Osteoblast (primary cell): ENCODE data around the gene AFF3. TPM values are rescaled to one million over a fixed set of nuclear protein-coding genes. Genes with fewer than 3 reads are reported as not detected.

Experiments used
- DNase-seq: peaks from one replicate; pipeline ENCODE4 v3.0.0; 2011; ENCODE audit warnings: low spot score, mixed read lengths; ENCODE audit not compliant: insufficient read length; ENCODE audit errors: missing footprints
- H2AFZ ChIP-seq: 2 replicates; pipeline ENCODE4 v1.6.0; 2011; ENCODE audit warnings: mild to moderate bottlenecking, low read length
- H3K27ac ChIP-seq: 2 replicates; pipeline ENCODE4 v1.5.1; 2011; ENCODE audit warnings: mild to moderate bottlenecking, low read depth, low read length, moderate library complexity
- H3K27me3 ChIP-seq: 2 replicates; pipeline ENCODE4 v1.6.0; 2012; ENCODE audit warnings: mild to moderate bottlenecking, control low read depth, inconsistent platforms, low read length, moderate library complexity; ENCODE audit not compliant: insufficient read depth
- H3K36me3 ChIP-seq: 2 replicates; pipeline ENCODE4 v1.5.1; 2011; ENCODE audit warnings: mild to moderate bottlenecking, low read length, control low read depth, moderate library complexity; ENCODE audit not compliant: insufficient read depth
- H3K4me1 ChIP-seq: 2 replicates; pipeline ENCODE4 v1.5.1; 2011; ENCODE audit warnings: mild to moderate bottlenecking, low read length, control low read depth, moderate library complexity; ENCODE audit not compliant: insufficient read depth
- H3K4me2 ChIP-seq: 2 replicates; pipeline ENCODE4 v1.6.0; 2011; ENCODE audit warnings: mild to moderate bottlenecking, low read length; ENCODE audit not compliant: insufficient read depth
- H3K4me3 ChIP-seq: fragments of 200-600 bp; sonication (generic); 3 replicates; pipeline ENCODE4 v1.5.1; 2012; ENCODE audit warnings: mild to moderate bottlenecking, low read length, inconsistent platforms; ENCODE audit not compliant: insufficient read depth
- H3K79me2 ChIP-seq: 2 replicates; pipeline ENCODE4 v1.6.0; 2012; ENCODE audit warnings: mild to moderate bottlenecking, low read length, control low read depth, inconsistent platforms; ENCODE audit not compliant: insufficient read depth
- H3K9me3 ChIP-seq: 2 replicates; pipeline ENCODE4 v1.5.1; 2011; ENCODE audit warnings: low read depth, low read length, control low read depth
- H4K20me1 ChIP-seq: 2 replicates; pipeline ENCODE4 v1.6.0; 2012; ENCODE audit warnings: mild to moderate bottlenecking, low read length, control low read depth; ENCODE audit not compliant: insufficient read depth
- total RNA-seq: library from RNA; depleted of rRNA; stranded (reverse); fragments of >200 nt; gene quantifications from 2 replicates; pipeline ENCODE4 v1.2.3, GENCODE V29; 2012
- TF ChIP-seq, protein P1 (sequence below): IDR thresholded peaks from 2 replicates; pipeline ENCODE4 v1.5.1; 2011; ENCODE audit warnings: mild to moderate bottlenecking, low read depth, low read length, moderate library complexity; ENCODE audit errors: extremely low read depth

AFF3 gene
- total RNA-seq, 1 donor, result 4.3 TPM

DNA sequence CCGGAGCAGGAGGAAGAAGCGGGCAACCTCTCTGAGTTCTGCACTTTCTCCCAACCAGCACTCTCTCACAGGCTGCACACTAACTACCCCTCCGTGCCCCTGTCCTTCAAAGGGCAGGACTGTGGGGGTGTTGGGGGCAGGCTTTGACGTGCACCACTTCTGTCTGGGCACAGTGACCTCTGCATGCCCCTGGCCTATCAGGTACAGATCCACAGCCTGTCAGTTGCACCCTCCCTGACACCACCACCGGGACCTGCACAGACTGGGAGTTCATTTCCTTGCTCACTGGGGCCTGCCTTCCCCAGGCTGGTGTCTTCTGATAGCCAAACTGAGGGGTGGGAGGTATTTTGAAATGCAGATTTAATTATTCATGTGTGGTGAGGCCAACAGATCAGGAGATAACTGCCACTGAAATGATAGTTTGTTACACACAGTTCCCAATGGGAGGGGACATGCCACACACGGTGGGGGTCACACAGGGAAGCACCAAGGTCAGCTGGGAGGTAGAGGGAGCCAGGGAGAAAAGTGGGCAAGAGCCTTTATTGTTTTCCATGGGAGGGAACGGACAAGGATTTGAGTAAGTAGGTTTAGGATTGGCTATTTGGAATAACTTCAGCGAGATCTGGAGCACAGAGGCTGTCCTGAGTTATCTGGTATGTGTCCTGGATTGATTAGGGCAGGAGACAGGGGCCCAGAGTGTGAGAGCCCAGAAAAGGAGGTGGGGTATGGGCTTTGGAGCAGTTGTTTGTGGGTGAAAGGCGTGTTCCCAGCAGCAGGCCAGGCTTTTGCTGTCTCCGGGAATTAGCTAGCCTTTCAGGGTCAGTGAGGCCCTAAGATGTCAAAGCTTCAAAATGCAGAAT, 251.6 kb downstream of the AFF3 start:
- Histone ChIP-seq H3K27ac (no peak overlapping the region), H3K4me3 (no peak overlapping the region), H3K79me2 (no peaks in the 10 kb centered on the region), H3K4me2 (no peak overlapping the region), H3K9me3 (no peaks in the 10 kb centered on the region), H3K4me1 (no peaks in the 10 kb centered on the region), H4K20me1 (no peaks in the 10 kb centered on the region), H2AFZ (no peak overlapping the region), H3K27me3 (no peaks in the 10 kb centered on the region), H3K36me3 (no peaks in the 10 kb centered on the region)
- TF ChIP-seq, protein P1, sequence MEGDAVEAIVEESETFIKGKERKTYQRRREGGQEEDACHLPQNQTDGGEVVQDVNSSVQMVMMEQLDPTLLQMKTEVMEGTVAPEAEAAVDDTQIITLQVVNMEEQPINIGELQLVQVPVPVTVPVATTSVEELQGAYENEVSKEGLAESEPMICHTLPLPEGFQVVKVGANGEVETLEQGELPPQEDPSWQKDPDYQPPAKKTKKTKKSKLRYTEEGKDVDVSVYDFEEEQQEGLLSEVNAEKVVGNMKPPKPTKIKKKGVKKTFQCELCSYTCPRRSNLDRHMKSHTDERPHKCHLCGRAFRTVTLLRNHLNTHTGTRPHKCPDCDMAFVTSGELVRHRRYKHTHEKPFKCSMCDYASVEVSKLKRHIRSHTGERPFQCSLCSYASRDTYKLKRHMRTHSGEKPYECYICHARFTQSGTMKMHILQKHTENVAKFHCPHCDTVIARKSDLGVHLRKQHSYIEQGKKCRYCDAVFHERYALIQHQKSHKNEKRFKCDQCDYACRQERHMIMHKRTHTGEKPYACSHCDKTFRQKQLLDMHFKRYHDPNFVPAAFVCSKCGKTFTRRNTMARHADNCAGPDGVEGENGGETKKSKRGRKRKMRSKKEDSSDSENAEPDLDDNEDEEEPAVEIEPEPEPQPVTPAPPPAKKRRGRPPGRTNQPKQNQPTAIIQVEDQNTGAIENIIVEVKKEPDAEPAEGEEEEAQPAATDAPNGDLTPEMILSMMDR, result no peak
- no peak for DNase-seq

DNA sequence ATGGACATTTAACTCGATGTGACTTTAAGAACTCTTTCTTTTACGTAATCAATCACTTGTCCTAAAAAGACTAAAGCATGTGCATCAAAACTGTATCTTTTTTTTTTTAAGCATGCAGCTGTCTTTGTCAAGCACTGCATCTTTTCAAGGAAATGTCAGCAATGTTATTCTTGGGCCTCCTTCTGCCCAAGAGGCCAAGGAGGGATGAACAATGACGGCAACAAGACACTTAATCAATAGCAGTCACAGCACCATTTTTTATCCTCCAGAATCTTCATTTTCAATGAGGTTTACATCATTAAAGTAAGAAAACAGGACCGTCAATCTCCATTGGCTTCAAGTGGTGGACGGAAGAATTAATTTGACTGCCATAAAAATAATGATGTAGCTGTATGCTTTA, 253.8 kb downstream of the AFF3 start:
- Histone ChIP-seq H3K4me2 (no peak overlapping the region), H3K79me2 (no peaks in the 10 kb centered on the region), H3K27me3 (no peaks in the 10 kb centered on the region), H3K4me1 (no peaks in the 10 kb centered on the region), H3K9me3 (no peaks in the 10 kb centered on the region), H4K20me1 (no peaks in the 10 kb centered on the region), H3K4me3 (no peak overlapping the region), H2AFZ (no peak overlapping the region), H3K27ac (no peak overlapping the region), H3K36me3 (no peaks in the 10 kb centered on the region)
- no peak for DNase-seq
- TF ChIP-seq, protein P1, result no peak

DNA sequence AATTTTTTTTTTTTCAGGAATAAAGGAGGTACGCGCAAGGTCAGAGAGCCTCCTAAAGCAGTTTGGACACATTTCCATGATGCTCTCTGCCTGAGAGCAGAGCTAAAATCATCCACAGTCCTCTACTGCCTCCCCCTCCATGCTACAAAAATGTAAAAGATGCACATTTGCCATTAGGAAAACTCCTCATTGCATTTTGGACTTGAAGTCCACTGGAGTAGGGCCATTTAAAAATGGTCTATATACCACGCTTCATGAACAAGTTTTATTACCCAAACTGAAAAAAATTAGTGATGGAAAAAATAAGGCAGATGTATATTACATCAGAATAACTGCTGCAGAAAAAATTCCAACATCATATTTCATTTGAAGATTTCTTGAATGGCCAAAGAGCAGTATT, 256.0 kb downstream of the AFF3 start:
- no peak for DNase-seq
- peaks cover 16% of the 10 kb centered on the region for H3K4me1 ChIP-seq
- H2AFZ ChIP-seq, result no peak overlapping the region
- H3K27me3 ChIP-seq, result no peaks in the 10 kb centered on the region
- no peaks in the 10 kb centered on the region for H3K9me3 ChIP-seq
- TF ChIP-seq, protein P1, result no peak
- H4K20me1 ChIP-seq, result no peaks in the 10 kb centered on the region
- no peaks in the 10 kb centered on the region for H3K36me3 ChIP-seq
- no peaks in the 10 kb centered on the region for H3K79me2 ChIP-seq
- H3K4me2 ChIP-seq, result no peak overlapping the region
- no peak overlapping the region for H3K4me3 ChIP-seq
- no peak overlapping the region for H3K27ac ChIP-seq

GRCh38 chr2:99883358-99883757, 259.0 kb downstream of the AFF3 start:
- Histone ChIP-seq H3K9me3 (no peaks in the 10 kb centered on the region), H3K36me3 (no peaks in the 10 kb centered on the region), H3K27ac (no peak overlapping the region), H3K4me3 (no peak overlapping the region), H3K4me1 (peaks cover 46% of the 10 kb centered on the region), H3K4me2 (no peak overlapping the region), H3K27me3 (no peaks in the 10 kb centered on the region), H2AFZ (no peak overlapping the region), H4K20me1 (no peaks in the 10 kb centered on the region), H3K79me2 (no peaks in the 10 kb centered on the region)
- TF ChIP-seq, protein P1, result no peak
- DNase-seq, result no peak
